H9 (cell line): ENCODE measurements around the gene TOM1L2. TPM values are rescaled to one million over a fixed set of nuclear protein-coding genes. Genes with fewer than 3 reads are reported as not detected.

Source experiments
- DNase-seq: peaks from one replicate; pipeline ENCODE4 v3.0.0-alpha.2; 2017
- H2AFZ ChIP-seq: one replicate; pipeline ENCODE4 v1.6.1; 2013; ENCODE audit warnings: mild to moderate bottlenecking, low read length, control low read depth, moderate library complexity
- H2AK5ac ChIP-seq: 2 replicates; pipeline ENCODE4 v1.6.1; 2013; ENCODE audit warnings: low read length, control low read depth, mixed read lengths; ENCODE audit not compliant: insufficient read length
- H2BK120ac ChIP-seq: one replicate; pipeline ENCODE4 v1.6.1; 2013; ENCODE audit warnings: low read depth, mild to moderate bottlenecking, low read length, control low read depth, inconsistent platforms; ENCODE audit not compliant: poor library complexity, severe bottlenecking
- H2BK12ac ChIP-seq: 2 replicates; pipeline ENCODE4 v1.6.1; 2013; ENCODE audit warnings: low read length, control low read depth, mixed read lengths, low read depth; ENCODE audit not compliant: insufficient read length
- H2BK15ac ChIP-seq: 2 replicates; pipeline ENCODE4 v1.6.1; 2013; ENCODE audit warnings: low read depth, low read length, control low read depth
- H2BK20ac ChIP-seq: one replicate; pipeline ENCODE4 v1.6.1; 2013; ENCODE audit warnings: low read depth, mild to moderate bottlenecking, low read length, control low read depth, inconsistent platforms; ENCODE audit not compliant: poor library complexity, severe bottlenecking
- H2BK5ac ChIP-seq: 2 replicates; pipeline ENCODE4 v1.6.1; 2013; ENCODE audit warnings: low read length, control low read depth, mixed read lengths; ENCODE audit not compliant: insufficient read length
- H3K14ac ChIP-seq: 2 replicates; pipeline ENCODE4 v1.6.1; 2013; ENCODE audit warnings: low read length, control low read depth; ENCODE audit not compliant: insufficient read depth
- H3K18ac ChIP-seq: 2 replicates; pipeline ENCODE4 v1.6.1; 2013; ENCODE audit warnings: low read depth, mild to moderate bottlenecking, mixed read lengths, low read length, control low read depth; ENCODE audit not compliant: insufficient read length
- H3K23ac ChIP-seq: 2 replicates; pipeline ENCODE4 v1.6.1; 2013; ENCODE audit warnings: low read length, control low read depth, mixed read lengths, low read depth; ENCODE audit not compliant: insufficient read length
- H3K23me2 ChIP-seq: 2 replicates; pipeline ENCODE4 v1.6.1; 2013; ENCODE audit warnings: low read depth, mild to moderate bottlenecking, mixed read lengths, low read length, control low read depth; ENCODE audit not compliant: insufficient read length, poor library complexity, severe bottlenecking
- H3K27ac ChIP-seq: 2 replicates; pipeline ENCODE4 v1.5.1; 2013; ENCODE audit warnings: low read length, control low read depth, mixed read lengths, low read depth; ENCODE audit not compliant: insufficient read length
- H3K27me3 ChIP-seq: 2 replicates; pipeline ENCODE4 v1.6.1; 2013; ENCODE audit warnings: low read length, control low read depth, inconsistent platforms; ENCODE audit not compliant: insufficient read depth
- H3K4ac ChIP-seq: 2 replicates; pipeline ENCODE4 v1.6.1; 2013; ENCODE audit warnings: low read depth, mild to moderate bottlenecking, control low read depth, inconsistent platforms, low read length, moderate library complexity
- H3K4me1 ChIP-seq: 2 replicates; pipeline ENCODE4 v1.6.1; 2013; ENCODE audit warnings: low read length, control low read depth, inconsistent platforms; ENCODE audit not compliant: insufficient read depth
- H3K4me2 ChIP-seq: 2 replicates; pipeline ENCODE4 v1.6.1; 2013; ENCODE audit warnings: low read length, control low read depth, mixed read lengths; ENCODE audit not compliant: insufficient read length, insufficient read depth
- H3K56ac ChIP-seq: 2 replicates; pipeline ENCODE4 v1.6.1; 2013; ENCODE audit warnings: low read depth, mild to moderate bottlenecking, mixed read lengths, low read length, control low read depth; ENCODE audit not compliant: insufficient read length
- H3K79me1 ChIP-seq: 2 replicates; pipeline ENCODE4 v1.6.1; 2013; ENCODE audit warnings: low read depth, mild to moderate bottlenecking, moderate library complexity, low read length, control low read depth, inconsistent platforms; ENCODE audit not compliant: insufficient read depth, poor library complexity, severe bottlenecking
- H3K79me2 ChIP-seq: 2 replicates; pipeline ENCODE4 v1.6.1; 2013; ENCODE audit warnings: low read length, control low read depth, inconsistent platforms; ENCODE audit not compliant: insufficient read depth
- H3K9ac ChIP-seq: 2 replicates; pipeline ENCODE4 v1.6.1; 2013; ENCODE audit warnings: low read length, control low read depth, mixed read lengths; ENCODE audit not compliant: insufficient read length; ENCODE audit errors: extremely low read depth
- H3K9me3 ChIP-seq: one replicate; pipeline ENCODE4 v1.6.1; 2013; ENCODE audit warnings: low read depth, low read length, inconsistent platforms; ENCODE audit not compliant: control insufficient read depth
- H3T11ph ChIP-seq: one replicate; pipeline ENCODE4 v1.6.1; 2013; ENCODE audit warnings: mild to moderate bottlenecking, low read length, control low read depth, inconsistent platforms
- H4K20me1 ChIP-seq: one replicate; pipeline ENCODE4 v1.6.1; 2013; ENCODE audit not compliant: control insufficient read depth, insufficient read length, insufficient read depth
- H4K5ac ChIP-seq: 2 replicates; pipeline ENCODE4 v1.6.1; 2013; ENCODE audit warnings: low read depth, mild to moderate bottlenecking, mixed read lengths, low read length, control low read depth; ENCODE audit not compliant: insufficient read length
- H4K8ac ChIP-seq: replicated peaks from 2 replicates; pipeline ENCODE4 v1.6.1; 2013; ENCODE audit warnings: low read length, control low read depth, mixed read lengths, low read depth; ENCODE audit not compliant: insufficient read length
- H4K91ac ChIP-seq: 2 replicates; pipeline ENCODE4 v1.6.1; 2013; ENCODE audit warnings: low read depth, mild to moderate bottlenecking, moderate library complexity, mixed read lengths, low read length, control low read depth; ENCODE audit not compliant: insufficient read length
- H3K27ac Mint-ChIP-seq, 3 experiments: 2 replicates in 2 of 3; 3 replicates in 1 of 3; pipeline ENCODE4 v1.8.0; 2020 to 2021; ENCODE audit warnings: mixed read lengths in 3 of 3, mild to moderate bottlenecking in 1 of 3, moderate library complexity in 1 of 3
- H3K27me3 Mint-ChIP-seq: 2 replicates; pipeline ENCODE4 v1.8.0; 2021; ENCODE audit warnings: low read depth, mild to moderate bottlenecking, moderate library complexity, mixed read lengths
- H3K36me3 Mint-ChIP-seq, 3 experiments: 2 replicates in 2 of 3; 3 replicates in 1 of 3; pipeline ENCODE4 v1.8.0; 2020 to 2021; ENCODE audit warnings: low read depth in 3 of 3, mixed read lengths in 3 of 3; ENCODE audit not compliant: insufficient read depth in 1 of 3
- H3K4me1 Mint-ChIP-seq, 2 experiments: 2 replicates each; pipeline ENCODE4 v1.8.0; 2020; ENCODE audit warnings: mixed read lengths in 2 of 2
- H3K4me3 Mint-ChIP-seq, 2 experiments: 2 replicates in 1 of 2; 3 replicates in 1 of 2; pipeline ENCODE4 v1.8.0; 2020 to 2021; ENCODE audit warnings: mild to moderate bottlenecking in 2 of 2, mixed read lengths in 2 of 2, moderate library complexity in 1 of 2
- H3K9me3 Mint-ChIP-seq, 2 experiments: 2 replicates in 1 of 2; 3 replicates in 1 of 2; pipeline ENCODE4 v1.8.0; 2020; ENCODE audit warnings: mild to moderate bottlenecking in 2 of 2, mixed read lengths in 2 of 2, moderate library complexity in 1 of 2
- CTCF ChIP-seq: fragments of 200-600 bp; sonication (generic); conservative IDR thresholded peaks from 3 replicates; pipeline ENCODE4 v1.8.0; 2021; ENCODE audit warnings: antibody characterized with exemption, mild to moderate bottlenecking
- WGBS: extraction: QIAGEN DNeasy Blood & Tissue Kit; methylation state at CpG from one replicate; pipeline ENCODE4 v1.1.7; 2013; ENCODE audit warnings: missing lambda C conversion rate, low lambda C conversion rate, mixed read lengths; ENCODE audit not compliant: insufficient read length; ENCODE audit errors: extremely low coverage; 5-methylcytosine and 5-hydroxymethylcytosine counted together
- total RNA-seq: library from RNA; stranded (reverse); gene quantifications from 2 replicates; pipeline ENCODE4 v1.2.1, GENCODE V29; 2021

TOM1L2 gene
- total RNA-seq, 1 experiment from 2014 or later: 4.6 TPM

GRCh38 chr17:17874478-17874877 lies 97.7 kb downstream of the TOM1L2 start:
- Histone ChIP-seq H2BK12ac (no peak overlapping the region), H3K27ac (no peak overlapping the region), H4K91ac (no peak overlapping the region), H3K4ac (no peak overlapping the region), H3K9ac (no peak overlapping the region), H4K8ac (no peak overlapping the region), H3K14ac (no peak overlapping the region), H2BK15ac (no peak overlapping the region), H3K27me3 (no peaks in the 10 kb centered on the region), H3K56ac (no peak overlapping the region), H3K18ac (no peak overlapping the region), H3K9me3 (no peaks in the 10 kb centered on the region), H3K23me2 (no peaks in the 10 kb centered on the region), H2BK120ac (no peak overlapping the region), H3K79me2 (no peaks in the 10 kb centered on the region), H2AFZ (no peak overlapping the region), H3K4me2 (no peak overlapping the region), H4K5ac (no peak overlapping the region), H3K4me1 (peaks cover 5% of the 10 kb centered on the region; the same call in 1 of the 2 replicates), H3K23ac (no peak overlapping the region), H3T11ph (no peak overlapping the region), H2BK5ac (no peak overlapping the region), H3K79me1 (no peaks in the 10 kb centered on the region), H2BK20ac (no peak overlapping the region), H4K20me1 (no peaks in the 10 kb centered on the region), H2AK5ac (no peak overlapping the region)
- peaks cover 30 to 34% of the 10 kb centered on the region in 2 experiments for H3K4me1 Mint-ChIP-seq
- no CpG with 5 or more reads among the region's 1 CpG for WGBS
- peaks cover 0 to 3% of the 10 kb centered on the region in 2 experiments; a peak in 1 of 5 replicates for H3K9me3 Mint-ChIP-seq
- peaks cover 19% of the 10 kb centered on the region for H3K27me3 Mint-ChIP-seq
- TF ChIP-seq CTCF: no peak
- no peak overlapping the region for H3K27ac Mint-ChIP-seq
- H3K36me3 Mint-ChIP-seq: no peaks in the 10 kb centered on the region
- DNase-seq: no peak
- no peak overlapping the region for H3K4me3 Mint-ChIP-seq
